Panc1 (cell line): ENCODE measurements around the gene ZNF396.

Experiments used
- CTCF ChIP-seq: fragments of 450-650 bp; IDR thresholded peaks from 2 replicates; pipeline ENCODE4 v1.5.1; 2017; ENCODE audit warnings: mild to moderate bottlenecking
- REST ChIP-seq, 2 experiments: IDR thresholded peaks; 2 replicates each; pipeline ENCODE4 v1.6.1; 2011 to 2012; ENCODE audit warnings: low read depth in 2 of 2, control low read depth in 1 of 2, low read length in 1 of 2, mild to moderate bottlenecking in 1 of 2, moderate library complexity in 1 of 2; ENCODE audit not compliant: insufficient read depth in 1 of 2
- SIN3A ChIP-seq: IDR thresholded peaks from 2 replicates; pipeline ENCODE4 v1.6.1; 2012; ENCODE audit warnings: low read depth, mild to moderate bottlenecking, low read length, moderate library complexity, borderline replicate concordance; ENCODE audit not compliant: insufficient read depth

- TF ChIP-seq REST (IDR thresholded peaks at IDR 0.05; ENCODE audit: insufficient read depth in 1 of 2, low read depth in 2 of 2, low read length in 1 of 2) (no peak), SIN3A (no peak), CTCF (no peak)
These were observed 42.3 kb downstream of the ZNF396 start for GRCh38 chr18:35334821-35335220.
